Choroid plexus epithelial cell (primary cell): ENCODE results near the gene PBX4.
"Not testable (repeated sequence)": the region's sequence is repeated elsewhere in the genome, so short reads cannot be mapped to it uniquely, and the experiment has no call there.

Experiments
- DNase-seq: peaks from one replicate; pipeline ENCODE4 v3.0.0-alpha.2; 2010; ENCODE audit warnings: low read depth
- H3K4me3 ChIP-seq: 2 replicates; pipeline ENCODE4 v1.5.1; 2011; ENCODE audit warnings: low read depth, mild to moderate bottlenecking, control low read depth, low read length, moderate library complexity
- TF ChIP-seq, protein P1 (sequence below): conservative IDR thresholded peaks from 2 replicates; pipeline ENCODE4 v1.5.1; 2011; ENCODE audit warnings: low read depth, mild to moderate bottlenecking, control low read depth, inconsistent platforms, low read length, moderate library complexity

PBX4 gene

GRCh38 chr19:19618219-19619051 is at the start of gene PBX4:
Gene PBX4, minus strand, starts transcription at chr19:19618687. Its CDS starts 58 bp downstream, at chr19:19618629.
- H3K4me3 ChIP-seq, result peak within 1 kb of the TSS; percentile 57
- TF ChIP-seq, protein P1, sequence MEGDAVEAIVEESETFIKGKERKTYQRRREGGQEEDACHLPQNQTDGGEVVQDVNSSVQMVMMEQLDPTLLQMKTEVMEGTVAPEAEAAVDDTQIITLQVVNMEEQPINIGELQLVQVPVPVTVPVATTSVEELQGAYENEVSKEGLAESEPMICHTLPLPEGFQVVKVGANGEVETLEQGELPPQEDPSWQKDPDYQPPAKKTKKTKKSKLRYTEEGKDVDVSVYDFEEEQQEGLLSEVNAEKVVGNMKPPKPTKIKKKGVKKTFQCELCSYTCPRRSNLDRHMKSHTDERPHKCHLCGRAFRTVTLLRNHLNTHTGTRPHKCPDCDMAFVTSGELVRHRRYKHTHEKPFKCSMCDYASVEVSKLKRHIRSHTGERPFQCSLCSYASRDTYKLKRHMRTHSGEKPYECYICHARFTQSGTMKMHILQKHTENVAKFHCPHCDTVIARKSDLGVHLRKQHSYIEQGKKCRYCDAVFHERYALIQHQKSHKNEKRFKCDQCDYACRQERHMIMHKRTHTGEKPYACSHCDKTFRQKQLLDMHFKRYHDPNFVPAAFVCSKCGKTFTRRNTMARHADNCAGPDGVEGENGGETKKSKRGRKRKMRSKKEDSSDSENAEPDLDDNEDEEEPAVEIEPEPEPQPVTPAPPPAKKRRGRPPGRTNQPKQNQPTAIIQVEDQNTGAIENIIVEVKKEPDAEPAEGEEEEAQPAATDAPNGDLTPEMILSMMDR, result no peak
- peak; percentile 91 for DNase-seq

- DNase-seq, result not testable (repeated sequence)
Observed at GRCh38 chr19:19665420-19665948, 47.0 kb upstream of the PBX4 start.

DNA sequence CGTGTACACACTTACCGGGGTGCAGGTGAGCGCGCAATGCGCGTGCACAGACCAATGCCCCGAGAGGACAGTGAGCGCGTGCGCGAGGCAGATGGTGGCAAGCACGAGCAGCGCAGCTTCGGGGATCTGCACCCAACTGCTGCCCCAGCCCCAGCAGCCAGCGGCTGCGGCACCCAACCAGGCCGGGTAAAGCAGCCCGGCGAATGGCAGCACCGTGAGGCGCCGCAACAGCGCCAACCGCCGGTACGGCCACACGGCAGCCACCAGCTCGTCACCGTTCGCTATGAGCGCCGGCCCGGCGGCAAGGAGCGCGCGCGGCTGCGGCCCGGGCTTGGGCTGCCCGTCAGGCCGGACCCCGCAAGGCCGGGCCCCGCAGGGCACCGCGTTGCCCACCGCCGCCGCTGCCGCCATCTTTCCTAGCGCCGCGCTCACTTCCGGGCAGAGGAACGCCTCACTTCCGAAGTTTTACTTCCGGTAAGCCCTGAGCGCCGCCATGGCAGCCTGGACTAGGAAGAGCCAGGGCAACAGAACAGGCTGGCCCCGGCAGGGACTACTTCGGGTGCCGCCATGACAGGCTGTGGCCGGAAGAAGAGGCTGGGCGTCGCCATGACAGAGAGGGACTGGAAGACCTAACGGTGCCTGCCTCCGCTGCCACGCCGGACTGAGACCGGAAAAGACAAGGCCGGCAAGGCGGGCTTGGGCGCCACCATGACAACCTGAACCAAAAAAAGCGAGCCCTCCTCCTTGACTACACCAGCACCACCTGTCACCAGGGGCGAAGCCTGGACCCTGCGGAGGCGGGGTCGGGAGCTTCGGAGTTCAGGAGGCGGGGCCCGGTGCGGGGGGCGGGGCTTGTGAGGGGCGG is 45.0 kb upstream of the PBX4 start, which contains the start of gene ATP13A1:
Gene ATP13A1 (minus strand): TSS at position 421 of the 865 bp plus-strand sequence. CDS start 10 bp downstream, at position 411.
- peak within 1 kb of the TSS; percentile 97 for H3K4me3 ChIP-seq
- TF ChIP-seq, protein P1, result peak; percentile 16
- DNase-seq, result peak; percentile 98

More at GRCh38 chr19:19665420-19665948, 47.0 kb upstream of the PBX4 start:
- H3K4me3 ChIP-seq, result not testable (repeated sequence)

GRCh38 chr19:19662871-19663255 is 44.4 kb upstream of the PBX4 start:
- TF ChIP-seq, protein P1, result no peak
- no peak for DNase-seq
- peak overlapping the region; percentile 97 for H3K4me3 ChIP-seq

DNA sequence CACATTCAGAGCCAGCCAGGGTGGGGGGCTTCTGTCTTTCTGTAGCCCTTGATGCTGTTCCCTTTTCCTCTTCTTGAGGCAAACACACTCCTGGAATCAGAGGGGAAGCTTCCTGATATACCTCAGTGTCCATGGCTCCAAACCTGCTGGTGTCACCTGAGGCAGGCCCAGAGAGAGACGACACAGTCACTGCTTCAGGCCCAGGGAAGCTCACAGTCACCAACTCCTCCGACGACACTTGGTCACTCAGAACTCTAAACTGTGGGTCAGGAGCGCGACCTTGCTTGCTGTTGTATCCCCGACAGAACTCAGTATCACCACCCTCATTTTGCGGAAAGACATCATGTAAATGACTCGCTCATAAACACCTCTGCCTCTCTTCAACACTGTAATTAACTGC is 43.9 kb upstream of the PBX4 start:
- TF ChIP-seq, protein P1, result no peak
- H3K4me3 ChIP-seq, result peak overlapping the region; percentile 97
- DNase-seq, result no peak

DNA sequence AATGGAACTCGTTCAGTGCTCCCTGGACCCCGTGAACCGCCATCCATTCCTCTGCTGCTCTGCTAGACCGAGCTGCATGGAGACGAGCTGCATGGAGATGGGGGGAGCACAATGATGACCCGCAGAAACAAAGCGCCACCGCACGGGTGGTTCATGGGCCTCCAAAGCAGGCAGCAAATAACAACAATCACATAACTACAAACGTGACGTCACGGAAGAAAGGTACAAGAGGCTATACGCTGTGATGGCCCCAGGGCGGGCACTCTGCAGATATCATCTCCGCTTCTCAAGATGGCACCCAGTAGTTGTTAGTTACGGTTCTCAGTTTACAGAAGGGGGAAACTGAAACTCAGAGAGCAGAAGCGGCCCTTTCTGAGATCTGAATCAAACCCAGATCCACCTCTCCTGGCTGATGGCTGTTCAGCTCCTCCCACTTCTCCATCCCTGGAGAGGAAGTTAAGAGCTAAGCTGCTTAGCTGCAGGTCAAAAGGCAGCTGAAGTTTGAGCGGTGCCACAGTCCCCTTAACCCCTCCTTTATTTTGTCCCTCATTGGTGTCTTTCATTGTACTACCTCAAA is 43.3 kb upstream of the PBX4 start:
- TF ChIP-seq, protein P1, result no peak
- H3K4me3 ChIP-seq, result peak overlapping the region; percentile 97
- DNase-seq, result no peak

GRCh38 chr19:19661141-19661674 is 42.7 kb upstream of the PBX4 start:
- DNase-seq, result no peak
- no peak overlapping the region for H3K4me3 ChIP-seq
- TF ChIP-seq, protein P1, result no peak
